NCI-H146 treated with DMSO at 0.1 percent for 48 hours (cell line): Measurements from ENCODE around the gene TTC23L.
"Not testable (repeated sequence)": the region's sequence is repeated elsewhere in the genome, so short reads cannot be mapped to it uniquely, and the experiment has no call there.

Source experiments
- DNase-seq: peaks from one replicate; lab custom pipeline; 2025; ENCODE audit not compliant: unreplicated experiment; lab: John Stamatoyannopoulos, UW

Gene TTC23L

DNA sequence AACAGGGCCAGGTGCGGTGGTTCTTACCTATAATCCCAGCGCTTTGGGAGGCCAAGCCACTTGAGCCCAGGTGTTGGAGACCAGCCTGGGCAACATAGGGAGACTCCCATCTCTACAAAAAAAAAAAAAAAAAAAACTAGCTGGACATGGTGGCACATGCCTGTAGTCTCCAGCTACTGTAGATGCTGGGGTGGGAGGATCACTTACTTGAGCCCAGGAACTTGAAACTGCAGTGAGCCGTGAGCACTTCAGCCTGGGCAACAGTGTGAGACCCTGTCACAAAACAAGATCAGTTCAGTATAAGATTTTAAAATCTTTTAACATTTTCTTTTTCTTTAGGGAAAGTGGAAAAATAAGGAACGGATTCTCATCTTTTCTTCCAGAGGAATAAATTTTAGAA is 79.1 kb downstream of the TTC23L start:
- no peak for DNase-seq

GRCh38 chr5:34919077-34919476 is 80.1 kb downstream of the TTC23L start:
- no peak for DNase-seq

- not testable (repeated sequence) for DNase-seq
Measured at GRCh38 chr5:34923256-34923655, 84.3 kb downstream of the TTC23L start.

GRCh38 chr5:34923694-34924461 is 84.9 kb downstream of the TTC23L start:
- DNase-seq: no peak

DNA sequence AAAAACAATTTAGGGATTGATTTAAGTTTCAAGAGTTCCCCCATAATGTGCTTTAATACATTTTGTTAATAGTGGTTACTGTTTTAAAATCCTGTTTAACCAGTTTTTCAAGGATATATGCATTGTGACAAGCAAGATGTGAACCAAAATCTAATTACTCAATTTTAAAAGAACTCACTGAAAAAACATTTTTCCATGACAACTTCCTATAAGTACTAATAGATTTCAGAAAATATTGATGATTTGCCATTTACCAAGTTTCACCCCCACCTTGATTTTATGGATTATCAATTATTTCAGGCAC is 85.5 kb downstream of the TTC23L start:
- no peak for DNase-seq

- DNase-seq: no peak
Measured at GRCh38 chr5:34926318-34926888, 87.4 kb downstream of the TTC23L start.

DNA sequence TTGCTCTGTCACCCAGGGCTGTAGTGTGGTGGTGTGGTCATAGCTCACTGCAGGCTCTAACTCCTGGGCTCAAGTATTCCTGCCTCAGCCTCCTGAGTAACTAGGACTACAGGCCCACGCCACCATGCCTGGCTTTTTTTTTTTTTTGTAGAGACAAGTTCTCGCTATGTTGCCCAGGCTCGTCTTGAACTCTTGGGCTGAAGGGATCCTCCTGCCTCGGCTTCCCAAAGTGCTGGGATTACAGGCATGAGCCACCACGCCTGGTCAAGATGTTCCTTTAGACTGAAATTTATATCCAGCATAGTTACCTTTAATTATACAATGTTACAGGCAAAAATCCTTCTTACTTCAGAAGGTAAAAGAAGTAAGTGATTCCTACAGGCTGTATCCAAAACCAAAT is 88.8 kb downstream of the TTC23L start:
- no peak for DNase-seq

GRCh38 chr5:34928267-34928666 is 89.3 kb downstream of the TTC23L start:
- DNase-seq: no peak

GRCh38 chr5:34929134-34929719 is 90.3 kb downstream of the TTC23L start, which contains the start of gene DNAJC21:
DNAJC21 (plus strand) TSS chr5:34929559; CDS start chr5:34929820, 261 bp downstream.
- DNase-seq: peak; percentile 93

GRCh38 chr5:34929720-34930461 is 90.9 kb downstream of the TTC23L start:
- DNase-seq: peak; percentile 49

DNA sequence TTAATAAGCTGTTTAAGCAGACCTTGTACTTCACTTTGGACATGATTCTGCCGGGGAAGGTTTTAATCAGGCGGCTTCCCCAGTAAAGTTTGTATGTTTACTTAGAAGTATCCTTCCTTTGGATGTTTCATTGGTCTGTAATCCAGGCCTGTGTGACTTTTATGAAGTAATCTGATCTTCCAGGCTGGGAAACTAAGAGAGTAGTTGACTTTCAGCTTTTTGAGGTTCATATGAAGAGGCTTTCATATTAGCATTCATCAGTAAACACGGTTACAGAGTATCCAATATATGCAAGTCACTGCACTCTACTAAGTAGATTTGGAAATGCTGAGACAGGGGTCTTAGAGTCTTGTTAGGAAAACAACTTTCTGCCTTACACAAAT is 91.5 kb downstream of the TTC23L start:
- DNase-seq: no peak

- DNase-seq: no peak
Measured at GRCh38 chr5:34930870-34931269, 91.9 kb downstream of the TTC23L start.

GRCh38 chr5:34932947-34933346 is 94.0 kb downstream of the TTC23L start:
- DNase-seq: no peak

DNA sequence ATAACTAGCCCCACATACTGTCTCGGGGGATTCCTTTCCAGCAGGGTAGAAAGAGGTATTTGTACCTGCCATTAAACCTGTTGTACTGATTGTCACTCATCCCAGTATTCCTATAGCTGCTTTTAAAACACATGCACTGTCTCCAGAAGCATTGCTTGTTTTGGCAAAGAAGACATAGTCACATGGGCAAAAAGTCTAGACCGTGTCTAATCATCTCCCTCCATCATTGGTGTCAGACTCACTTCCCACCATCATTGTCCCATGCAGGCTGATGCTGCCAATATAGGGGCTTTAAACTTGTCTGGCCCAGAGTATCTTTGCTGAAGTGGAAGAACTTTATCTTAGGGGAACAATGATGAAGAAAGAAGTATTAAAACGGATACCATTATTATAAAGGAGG is 103.0 kb downstream of the TTC23L start:
- DNase-seq: no peak

DNA sequence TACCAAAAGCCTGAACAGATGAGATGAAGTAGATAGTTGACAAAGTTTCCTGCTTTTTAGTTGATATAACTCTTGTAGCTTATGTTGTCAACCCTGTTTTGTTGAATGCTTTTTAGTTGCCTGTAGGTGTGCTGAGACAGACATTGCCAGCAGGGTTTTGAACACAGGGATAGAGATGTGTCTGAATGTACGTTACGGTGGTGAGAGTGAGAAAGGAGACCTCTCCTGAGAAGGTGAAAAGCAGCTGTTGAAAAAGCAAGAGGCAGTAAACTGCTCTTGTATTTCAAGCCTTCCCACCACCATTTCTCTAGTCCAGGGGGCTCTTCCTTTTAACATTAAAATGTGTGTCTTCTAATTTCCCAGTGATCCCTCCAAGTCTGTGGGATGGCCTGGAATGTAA is 105.1 kb downstream of the TTC23L start:
- no peak for DNase-seq

- DNase-seq: no peak
Measured at GRCh38 chr5:34944460-34945047, 105.6 kb downstream of the TTC23L start.
